Germinal center (tissue), 1 donor: ENCODE data around the gene SCRG1.

Source experiments
- DNase-seq: peaks from one replicate; pipeline ENCODE4 v3.0.0; 2012; ENCODE audit warnings: mixed read lengths, low spot score

SCRG1 gene

DNA sequence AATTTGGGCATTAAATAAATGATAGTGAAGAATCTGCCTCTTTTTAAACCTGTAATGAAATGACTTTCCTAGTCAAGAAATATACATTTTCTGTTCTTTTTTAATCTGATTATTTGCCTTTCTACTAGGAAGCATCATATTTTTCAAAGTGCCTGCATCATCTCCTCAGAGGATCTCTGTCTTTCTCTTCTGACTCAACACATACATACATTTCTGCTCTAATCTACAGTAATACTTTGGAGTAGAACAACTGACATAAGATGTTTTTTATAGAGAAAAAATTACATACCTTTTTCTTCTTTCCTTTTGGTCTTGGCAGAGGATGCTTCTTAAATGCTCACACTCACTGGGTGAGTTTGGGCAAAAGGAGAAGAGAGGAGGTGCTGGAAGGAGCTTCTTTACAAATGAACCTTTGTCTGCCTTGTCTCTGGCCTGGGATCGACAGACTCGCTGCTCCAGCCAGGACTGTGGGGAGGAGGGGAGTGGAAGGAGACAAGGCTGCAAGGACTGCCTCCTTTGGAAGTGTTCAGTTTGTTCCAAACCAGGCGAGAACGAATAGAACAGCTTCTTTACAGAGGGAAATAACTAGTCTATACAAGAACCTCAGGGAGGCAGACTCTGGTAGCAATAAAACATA lies at the start of gene SCRG1:
Gene SCRG1, minus strand, starts transcription at position 338 of the 637 bp plus-strand sequence. CDS start 7,702 bp downstream, outside the sequence.
- DNase-seq: no peak

DNA sequence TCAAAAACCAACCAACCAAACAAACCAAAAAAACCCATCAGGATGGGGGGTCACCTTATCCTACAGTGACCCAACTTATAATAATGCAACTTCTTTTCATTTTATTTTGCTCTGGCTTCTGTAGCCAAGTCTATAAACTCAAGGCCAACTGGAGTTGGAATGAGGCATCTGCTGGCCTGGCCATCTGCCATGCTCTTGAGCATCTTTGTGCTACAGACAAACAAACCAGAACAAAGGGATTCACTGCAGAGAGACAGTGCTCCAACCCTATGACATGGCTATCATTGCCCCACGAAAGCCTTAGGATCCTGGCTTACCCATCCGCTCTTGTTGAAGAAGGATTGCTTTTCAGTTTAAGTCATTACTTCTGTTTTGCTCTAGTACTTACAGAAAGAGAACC lies 49.2 kb upstream of the SCRG1 start:
- no peak for DNase-seq

DNA sequence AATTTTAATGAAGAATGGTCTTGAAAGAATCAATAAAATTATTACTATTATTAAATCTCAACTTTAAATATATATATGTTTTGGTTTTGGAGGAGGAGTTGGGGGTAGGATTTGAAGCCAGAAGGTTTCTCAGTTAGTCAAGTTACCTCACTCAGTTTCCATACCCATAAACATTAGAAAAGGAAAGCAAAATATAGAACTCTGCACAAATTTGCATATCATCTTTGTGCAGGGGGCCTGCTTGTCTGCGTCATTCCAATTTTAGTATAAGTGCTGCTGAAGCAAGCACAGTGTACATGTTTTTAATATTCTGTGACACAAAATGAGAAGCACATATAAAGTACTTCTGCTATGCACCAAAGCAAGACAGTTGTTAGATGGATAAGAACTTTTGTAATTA lies 47.5 kb upstream of the SCRG1 start:
- DNase-seq: peak; percentile 62

DNA sequence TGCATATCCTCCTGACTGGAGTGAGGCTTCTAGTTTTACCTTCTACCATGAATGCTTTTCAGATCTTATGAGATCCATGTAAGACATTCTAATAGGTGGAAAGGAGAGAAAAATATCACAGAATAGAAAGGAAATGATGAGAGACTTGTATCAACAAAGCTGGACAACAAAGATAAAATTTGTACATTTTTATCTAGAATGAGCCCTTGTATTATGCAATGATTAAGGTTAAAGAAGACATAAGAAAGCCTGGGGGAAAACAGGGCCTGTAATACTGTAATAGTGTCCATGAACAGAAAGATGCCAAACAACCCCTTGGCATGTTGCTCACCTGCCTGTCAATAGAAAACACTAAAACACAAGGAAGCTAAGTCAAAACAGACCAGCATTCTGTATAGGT lies 44.2 kb upstream of the SCRG1 start:
- DNase-seq: no peak

DNA sequence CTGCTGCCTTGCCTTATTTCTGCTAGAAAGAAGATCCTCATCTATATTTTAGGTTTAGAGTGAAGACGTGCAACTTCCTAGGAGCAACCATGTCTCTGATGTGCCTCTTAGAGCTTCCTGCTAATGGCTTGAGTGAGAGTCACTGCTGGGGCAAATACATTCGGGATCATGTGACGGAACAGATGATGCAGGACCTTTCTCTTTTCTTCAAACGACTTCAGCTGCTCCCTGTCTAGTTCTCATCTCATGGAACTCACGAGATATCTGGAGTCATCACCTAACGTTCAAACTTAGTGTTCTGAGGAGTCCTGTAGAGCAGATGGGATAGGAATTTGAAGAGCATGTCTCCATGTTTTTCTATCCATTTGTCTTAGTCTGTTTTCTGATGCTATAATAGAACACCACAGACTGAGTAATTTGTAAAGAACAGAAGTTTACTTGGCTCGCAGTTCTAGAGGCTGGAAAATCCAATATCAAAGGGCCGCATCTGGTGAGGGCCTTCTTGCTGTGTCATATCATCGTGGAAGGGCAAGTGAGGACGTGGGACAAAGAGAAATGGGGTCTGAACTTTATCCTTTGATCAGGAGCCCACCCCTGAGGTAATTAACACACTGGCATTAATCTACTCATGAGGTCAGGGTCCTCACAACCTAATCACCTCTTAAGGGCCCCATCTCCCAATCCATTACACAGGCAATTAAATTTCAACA lies 43.5 kb upstream of the SCRG1 start:
- DNase-seq: no peak

DNA sequence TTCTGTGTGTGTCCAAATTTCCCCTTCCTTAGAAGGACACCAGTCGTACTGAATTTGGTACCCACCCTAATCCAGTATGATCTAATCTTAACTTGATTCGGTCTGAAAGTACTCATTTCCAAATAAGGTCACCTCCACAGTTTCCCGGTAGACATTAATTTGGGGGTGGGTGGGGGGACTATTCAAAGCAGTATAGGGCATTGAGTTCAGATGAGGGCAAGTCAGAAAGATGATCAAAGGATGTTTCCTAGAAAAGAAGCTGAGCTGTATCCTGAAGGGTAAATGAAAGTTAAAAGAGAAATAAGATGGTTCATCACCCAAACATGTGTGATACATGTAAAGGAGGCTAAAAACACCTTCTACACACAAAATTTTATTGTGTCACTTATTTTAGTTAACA lies 42.0 kb upstream of the SCRG1 start:
- no peak for DNase-seq

DNA sequence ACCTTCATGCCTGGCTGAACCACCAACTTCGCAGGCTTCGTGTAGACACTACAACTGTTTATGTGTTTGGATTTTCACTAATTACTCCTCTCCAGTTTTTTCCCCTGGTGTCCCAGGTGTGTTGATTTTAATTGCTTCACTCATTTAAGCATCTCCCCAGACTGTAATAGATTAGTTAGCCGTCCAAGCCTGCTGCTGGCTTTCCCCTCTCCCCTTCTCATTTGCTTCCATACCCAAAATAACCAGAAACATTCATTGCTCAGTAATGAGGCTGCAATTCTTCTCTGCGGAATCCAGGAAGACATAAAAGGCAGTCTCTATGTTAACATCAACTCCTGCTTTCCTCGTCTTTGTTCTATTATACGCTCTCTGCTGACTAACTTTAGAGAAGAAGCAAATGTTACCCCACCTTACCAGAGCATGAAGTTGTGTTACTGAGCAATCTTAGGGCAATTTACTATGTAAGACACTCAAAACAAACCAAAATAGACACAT lies 37.9 kb upstream of the SCRG1 start:
- no peak for DNase-seq

DNA sequence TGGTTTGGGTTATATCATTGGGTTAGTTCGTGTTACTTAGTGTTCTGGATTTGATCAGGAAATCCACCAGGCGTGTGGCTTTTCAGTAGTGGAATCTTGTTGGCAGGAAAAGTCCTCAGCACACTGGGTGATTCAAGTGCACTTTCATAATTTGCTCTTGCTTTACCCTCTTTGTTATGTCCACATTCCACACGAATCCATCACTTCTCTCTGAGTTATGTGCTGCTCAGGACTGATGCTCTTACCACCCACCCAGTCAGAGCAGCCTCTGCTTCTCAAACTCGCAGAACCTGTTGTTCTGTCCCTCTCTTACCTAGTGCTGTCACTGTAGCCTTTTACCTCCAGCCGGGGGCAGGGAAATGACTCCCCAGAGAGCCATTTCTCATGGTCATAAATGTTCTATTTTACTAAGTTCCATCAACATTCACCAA lies 37.2 kb upstream of the SCRG1 start:
- DNase-seq: no peak

GRCh38 chr4:173434231-173434630 lies 35.3 kb upstream of the SCRG1 start:
- DNase-seq: no peak

- DNase-seq: no peak
Observed at GRCh38 chr4:173433447-173433846, 34.5 kb upstream of the SCRG1 start.

GRCh38 chr4:173432430-173432829 lies 33.5 kb upstream of the SCRG1 start:
- no peak for DNase-seq

DNA sequence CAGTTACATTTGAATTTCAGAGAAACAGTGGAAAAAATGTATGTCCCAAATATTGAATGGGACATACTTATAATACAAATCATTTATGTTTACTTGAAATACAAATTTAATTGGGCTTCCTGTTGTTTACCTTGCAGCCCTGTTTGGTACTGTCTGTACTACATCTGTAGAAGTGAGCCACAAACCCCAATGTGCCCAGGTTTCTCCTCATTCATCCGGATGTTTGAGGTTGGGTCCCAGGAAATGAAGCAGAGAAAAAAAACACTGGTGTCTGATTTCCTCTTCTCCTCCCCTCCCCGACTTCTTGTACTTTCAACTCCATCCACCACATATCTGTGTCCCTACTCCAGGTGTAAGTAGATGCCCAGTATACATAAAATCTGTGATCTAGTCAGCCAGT lies 27.1 kb upstream of the SCRG1 start:
- DNase-seq: no peak

DNA sequence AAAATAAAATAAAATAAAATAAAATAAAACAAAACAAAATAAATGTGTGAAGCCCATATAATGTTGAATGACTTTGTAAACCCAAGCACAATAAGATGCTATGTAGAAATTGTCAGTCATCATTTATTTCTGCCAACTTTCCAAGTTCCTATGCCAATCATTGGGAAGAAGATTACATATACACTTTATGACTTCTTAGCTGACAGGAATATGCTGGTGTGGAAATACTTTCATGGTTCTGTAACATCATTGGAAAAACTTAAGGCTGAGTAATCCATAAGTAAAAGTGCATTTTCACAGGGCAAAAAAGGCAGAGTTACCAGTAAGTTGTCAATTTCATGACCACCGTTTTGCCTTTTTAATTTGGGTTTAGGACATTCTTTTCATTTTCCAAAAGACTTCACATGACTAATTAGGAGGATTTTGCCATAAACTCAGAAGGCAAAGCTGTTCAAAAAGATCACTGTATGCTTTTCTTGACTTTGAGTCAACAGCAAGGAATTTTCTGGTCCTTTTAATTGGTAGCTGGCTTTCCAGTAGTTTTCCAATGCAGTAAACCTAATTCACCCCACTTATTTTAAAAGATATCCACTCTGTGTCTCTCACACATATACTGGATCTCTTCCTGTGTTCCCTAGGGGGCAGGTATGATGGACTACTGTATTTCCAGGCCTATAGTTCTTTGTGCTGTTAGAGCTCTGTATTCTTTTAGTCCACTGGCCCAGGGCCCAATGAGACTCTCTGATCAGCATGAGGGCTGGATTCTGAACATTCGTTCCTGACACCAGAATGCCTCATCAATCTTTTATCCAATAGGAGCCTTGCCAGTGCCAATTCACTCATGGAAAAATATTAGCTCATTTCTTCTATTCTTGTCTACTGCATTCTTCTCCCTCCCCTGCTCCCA lies 26.2 kb upstream of the SCRG1 start:
- no peak for DNase-seq

DNA sequence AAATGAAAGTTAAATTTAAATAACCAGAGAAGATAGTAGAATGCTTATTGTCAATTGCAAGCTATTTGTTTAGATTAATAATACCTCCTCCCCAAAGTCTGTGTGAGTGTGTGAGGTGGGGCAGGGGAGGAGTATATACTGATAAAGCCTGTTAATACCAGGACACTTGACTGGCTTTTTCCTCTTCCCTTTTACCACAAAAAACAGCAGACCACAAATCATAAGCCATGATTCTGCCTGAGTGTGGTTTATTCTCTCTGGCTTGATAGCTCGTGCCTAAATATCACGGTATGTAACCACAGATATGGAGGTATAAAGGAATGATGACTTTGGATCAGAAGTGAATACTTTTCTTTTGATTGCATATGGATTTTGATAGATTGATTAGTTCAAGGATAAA lies 21.9 kb upstream of the SCRG1 start:
- no peak for DNase-seq

DNA sequence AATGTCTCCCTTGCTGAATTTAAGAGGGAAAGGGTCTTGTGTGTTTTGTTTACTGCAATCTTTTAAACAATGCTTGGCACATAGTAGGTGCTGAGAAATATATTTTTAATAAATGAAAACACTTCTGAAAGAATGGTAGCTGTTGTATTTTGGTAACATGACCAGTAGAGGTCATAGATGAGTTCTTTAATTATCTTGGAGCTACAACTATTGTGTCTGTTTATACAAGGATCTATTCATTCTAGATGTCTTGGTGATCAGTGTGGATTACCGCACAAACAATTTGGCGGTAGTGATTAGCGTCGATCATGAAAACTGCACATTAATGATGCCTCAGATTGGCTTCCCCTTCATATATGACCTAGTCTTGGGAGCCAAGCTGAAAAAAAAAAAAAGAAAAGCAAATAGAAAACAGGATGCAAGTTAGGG lies 21.4 kb upstream of the SCRG1 start:
- peak; percentile 20 for DNase-seq

DNA sequence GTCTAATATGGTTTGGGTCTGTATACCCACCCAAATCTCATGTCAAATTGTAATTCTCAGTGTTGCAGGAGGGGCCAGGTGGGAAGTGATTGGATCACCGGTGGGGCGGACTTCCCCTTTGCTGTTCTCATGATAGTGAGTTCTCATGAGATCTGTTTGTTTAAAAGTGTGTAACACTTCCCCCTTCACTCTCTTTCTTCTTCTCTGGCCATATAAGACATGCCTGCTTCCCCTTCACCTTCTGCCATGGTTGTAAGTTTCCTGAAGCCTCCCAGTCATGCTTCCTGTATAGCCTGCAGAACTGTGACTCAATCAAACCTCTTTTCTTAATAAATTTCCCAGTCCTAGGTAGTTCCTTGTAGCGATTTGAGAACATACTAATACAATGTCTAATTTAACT lies 19.7 kb upstream of the SCRG1 start:
- no peak for DNase-seq

DNA sequence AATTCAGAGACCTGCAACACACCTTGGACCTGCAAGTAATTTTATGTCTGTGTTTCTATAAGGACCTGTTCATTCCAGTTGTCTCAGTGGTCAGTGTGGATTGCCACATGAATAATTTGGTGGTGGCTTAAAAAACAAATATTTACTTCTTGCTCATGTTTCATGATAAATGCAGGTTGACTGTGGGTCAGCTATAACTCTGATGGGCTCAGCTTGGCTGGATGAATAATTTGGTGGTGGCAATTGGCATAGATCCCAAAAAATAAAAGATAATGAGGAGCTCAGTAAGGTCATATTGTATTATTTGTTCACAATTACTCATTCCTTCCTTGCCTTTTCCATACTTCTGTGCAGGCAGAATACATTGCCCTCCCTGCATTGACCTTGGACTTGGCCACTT lies 18.9 kb upstream of the SCRG1 start:
- DNase-seq: no peak

- no peak for DNase-seq
Observed at GRCh38 chr4:173415885-173416653, 17.2 kb upstream of the SCRG1 start.

DNA sequence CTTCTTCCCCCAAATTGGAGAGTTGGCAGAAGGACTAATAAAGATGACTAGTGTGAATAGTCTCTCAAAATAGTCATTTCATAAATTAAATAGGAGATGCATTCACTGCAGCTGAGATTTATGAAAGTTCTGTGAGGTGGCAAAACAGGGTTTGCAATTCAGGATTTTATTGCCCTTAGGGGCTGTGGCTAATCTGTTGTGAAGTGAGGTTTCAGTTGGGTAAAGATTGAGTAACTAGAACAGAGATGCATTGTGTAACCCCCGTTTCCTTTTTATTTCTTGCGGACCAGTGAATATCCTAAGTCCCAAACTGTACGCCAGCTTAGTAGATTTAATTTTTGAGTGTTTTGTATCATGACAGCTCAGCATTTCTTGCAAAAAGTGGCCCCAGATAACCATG lies 16.2 kb upstream of the SCRG1 start:
- no peak for DNase-seq

DNA sequence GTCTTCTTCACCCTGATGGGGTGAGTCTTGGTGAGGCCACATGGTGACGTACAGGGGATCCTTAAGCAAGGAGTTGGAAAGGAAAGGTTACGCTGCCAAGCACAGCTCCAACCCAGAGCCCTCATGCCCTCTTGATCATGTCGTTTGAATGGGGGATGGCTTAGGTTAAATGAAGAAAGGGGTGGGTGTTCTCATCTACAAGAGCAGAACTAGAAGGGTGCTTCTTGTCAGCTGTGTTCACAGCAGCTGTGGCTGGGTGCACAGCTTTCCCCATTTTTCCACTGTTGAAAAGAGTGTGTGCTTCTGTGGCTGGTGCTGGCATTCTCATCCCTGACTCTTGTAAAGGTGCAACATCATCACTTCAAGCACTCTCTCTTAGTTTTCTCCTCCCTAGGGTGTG lies 15.5 kb upstream of the SCRG1 start:
- DNase-seq: no peak

- no peak for DNase-seq
Observed at GRCh38 chr4:173413036-173413435, 14.1 kb upstream of the SCRG1 start.
